Right lobe of liver (tissue), 4 donors: ENCODE measurements around the gene CTAG2.
"Not testable (repeated sequence)": the region's sequence is repeated elsewhere in the genome, so short reads cannot be mapped to it uniquely, and the experiment has no call there.

Source experiments
- POLR2A ChIP-seq: fragments of 450-650 bp; IDR thresholded peaks from one replicate; pipeline ENCODE4 v1.6.1; 2017; ENCODE audit warnings: antibody characterized with exemption, mild to moderate bottlenecking
- TF ChIP-seq, protein P1 (sequence below), 4 donors: fragments of 200-600 bp in 3 of 4; fragments of 450-650 bp in 1 of 4; IDR thresholded peaks; one replicate each; pipeline versions ENCODE4 v1.5.1 to v1.8.0; 2016 to 2022; ENCODE audit warnings: antibody characterized with exemption in 4 of 4, mild to moderate bottlenecking in 2 of 4
- donor health status: DM: no; HTN: no; CAD: no.
- donor health status: DM: no; HTN: no; CAD: no.
- donor health status: DM: no; HTN: yes; CAD: no.

DNA sequence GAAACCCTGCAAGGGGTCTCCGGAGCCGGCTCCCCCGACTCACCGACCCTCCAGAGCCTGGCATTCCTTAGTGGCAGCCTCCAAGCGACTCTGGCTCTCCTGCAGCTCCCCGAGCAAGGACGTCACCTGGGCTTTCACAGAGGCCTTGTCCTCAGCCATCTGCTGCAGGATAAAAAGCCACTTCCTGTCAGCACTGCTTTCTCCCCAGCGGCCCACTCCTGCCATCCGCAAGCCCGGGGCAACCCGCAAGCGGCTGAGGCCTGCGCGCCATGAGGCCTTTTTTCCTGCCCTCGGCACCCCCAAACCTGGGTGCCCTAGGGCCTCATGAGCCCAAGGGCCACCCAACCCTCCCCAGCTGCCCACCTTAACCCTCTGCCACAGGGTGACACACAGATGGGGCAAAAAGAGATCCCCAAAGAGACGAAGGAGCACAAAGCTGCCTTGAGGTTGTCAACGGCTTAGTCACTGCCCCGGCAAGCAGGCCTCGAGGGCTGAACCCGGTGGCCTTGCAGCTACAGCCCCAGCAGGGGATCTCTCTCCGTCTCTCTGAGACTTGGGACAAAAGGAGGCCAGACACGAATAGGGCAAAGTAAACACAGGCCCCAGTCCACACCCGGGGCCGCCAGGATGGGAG lies 7.5 kb downstream of the CTAG2 start:
- TF ChIP-seq, protein P1, sequence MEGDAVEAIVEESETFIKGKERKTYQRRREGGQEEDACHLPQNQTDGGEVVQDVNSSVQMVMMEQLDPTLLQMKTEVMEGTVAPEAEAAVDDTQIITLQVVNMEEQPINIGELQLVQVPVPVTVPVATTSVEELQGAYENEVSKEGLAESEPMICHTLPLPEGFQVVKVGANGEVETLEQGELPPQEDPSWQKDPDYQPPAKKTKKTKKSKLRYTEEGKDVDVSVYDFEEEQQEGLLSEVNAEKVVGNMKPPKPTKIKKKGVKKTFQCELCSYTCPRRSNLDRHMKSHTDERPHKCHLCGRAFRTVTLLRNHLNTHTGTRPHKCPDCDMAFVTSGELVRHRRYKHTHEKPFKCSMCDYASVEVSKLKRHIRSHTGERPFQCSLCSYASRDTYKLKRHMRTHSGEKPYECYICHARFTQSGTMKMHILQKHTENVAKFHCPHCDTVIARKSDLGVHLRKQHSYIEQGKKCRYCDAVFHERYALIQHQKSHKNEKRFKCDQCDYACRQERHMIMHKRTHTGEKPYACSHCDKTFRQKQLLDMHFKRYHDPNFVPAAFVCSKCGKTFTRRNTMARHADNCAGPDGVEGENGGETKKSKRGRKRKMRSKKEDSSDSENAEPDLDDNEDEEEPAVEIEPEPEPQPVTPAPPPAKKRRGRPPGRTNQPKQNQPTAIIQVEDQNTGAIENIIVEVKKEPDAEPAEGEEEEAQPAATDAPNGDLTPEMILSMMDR (IDR thresholded peaks at IDR 0.05) = not testable (repeated sequence)
- not testable (repeated sequence) for TF ChIP-seq POLR2A
